GM23248 (cell line): Measurements from ENCODE around the gene CA11.

ENCODE experiments used
- EZH2 ChIP-seq: fragments of 200-600 bp; sonication (generic); IDR thresholded peaks from 2 replicates; pipeline ENCODE4 v1.6.1; 2018; ENCODE audit warnings: antibody characterized with exemption, mild to moderate bottlenecking; ENCODE audit not compliant: insufficient read depth, poor library complexity, severe bottlenecking
- EZH2phosphoT487 ChIP-seq: fragments of 200-600 bp; sonication (generic); IDR thresholded peaks from 2 replicates; pipeline ENCODE4 v1.6.1; 2018; ENCODE audit warnings: antibody characterized with exemption, moderate library complexity, mild to moderate bottlenecking, low read depth; ENCODE audit not compliant: insufficient read depth

- no peak for TF ChIP-seq EZH2phosphoT487
- TF ChIP-seq EZH2, result no peak
These were observed 29.4 kb downstream of the CA11 start for GRCh38 chr19:48616491-48617056.
